Glomerular visceral epithelial cell (primary cell): ENCODE data around the gene GPBP1.
"Not testable (repeated sequence)": the region's sequence is repeated elsewhere in the genome, so short reads cannot be mapped to it uniquely, and the experiment has no call there.

Source experiments
- DNase-seq: peaks from one replicate; pipeline ENCODE4 v3.0.0-alpha.2; 2016; ENCODE audit errors: extremely low spot score

Gene GPBP1

GRCh38 chr5:57277085-57277484, 103.2 kb downstream of the GPBP1 start:
- peak; percentile 40 for DNase-seq

GRCh38 chr5:57280853-57281252, 107.0 kb downstream of the GPBP1 start:
- no peak for DNase-seq

- not testable (repeated sequence) for DNase-seq
Observed at GRCh38 chr5:57285084-57285483, 111.2 kb downstream of the GPBP1 start.

DNA sequence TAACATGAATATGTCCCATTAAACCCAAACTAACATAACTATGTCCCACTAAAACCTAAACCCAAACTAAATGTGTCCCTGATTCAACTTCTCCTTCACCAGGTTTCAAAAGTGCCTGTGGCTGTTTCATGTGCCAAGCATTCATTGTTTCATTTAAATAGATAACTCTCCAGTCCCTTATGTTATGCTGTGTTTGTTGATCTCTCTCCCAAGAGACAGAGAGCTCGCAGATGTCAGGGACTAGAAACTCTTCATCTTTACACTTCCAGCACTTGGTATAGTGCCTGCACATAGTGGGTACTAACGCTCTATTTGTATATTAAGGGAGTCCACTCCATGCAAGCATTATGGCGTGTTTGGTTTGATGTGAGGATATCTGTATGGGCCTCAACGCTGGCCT, 118.0 kb downstream of the GPBP1 start:
- no peak for DNase-seq

DNA sequence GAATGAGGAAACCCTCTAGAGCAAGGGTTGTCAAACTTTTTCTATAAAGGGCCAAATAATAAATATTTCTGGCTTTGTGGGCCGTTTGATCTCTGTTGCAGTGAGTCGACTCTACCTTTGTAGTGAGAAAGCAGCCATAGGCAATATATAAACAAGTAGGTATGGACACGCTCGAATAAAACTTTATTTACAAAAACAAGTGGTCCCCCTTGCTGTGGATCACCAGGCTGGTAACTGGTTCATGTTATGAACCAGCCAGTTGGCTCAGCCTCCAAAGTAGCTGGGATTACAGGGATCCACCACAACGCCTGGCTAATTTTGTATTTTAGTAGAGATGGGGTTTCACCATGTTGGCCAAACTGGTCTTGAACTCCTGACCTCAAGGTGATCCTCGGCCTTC, 118.5 kb downstream of the GPBP1 start:
- DNase-seq: no peak

DNA sequence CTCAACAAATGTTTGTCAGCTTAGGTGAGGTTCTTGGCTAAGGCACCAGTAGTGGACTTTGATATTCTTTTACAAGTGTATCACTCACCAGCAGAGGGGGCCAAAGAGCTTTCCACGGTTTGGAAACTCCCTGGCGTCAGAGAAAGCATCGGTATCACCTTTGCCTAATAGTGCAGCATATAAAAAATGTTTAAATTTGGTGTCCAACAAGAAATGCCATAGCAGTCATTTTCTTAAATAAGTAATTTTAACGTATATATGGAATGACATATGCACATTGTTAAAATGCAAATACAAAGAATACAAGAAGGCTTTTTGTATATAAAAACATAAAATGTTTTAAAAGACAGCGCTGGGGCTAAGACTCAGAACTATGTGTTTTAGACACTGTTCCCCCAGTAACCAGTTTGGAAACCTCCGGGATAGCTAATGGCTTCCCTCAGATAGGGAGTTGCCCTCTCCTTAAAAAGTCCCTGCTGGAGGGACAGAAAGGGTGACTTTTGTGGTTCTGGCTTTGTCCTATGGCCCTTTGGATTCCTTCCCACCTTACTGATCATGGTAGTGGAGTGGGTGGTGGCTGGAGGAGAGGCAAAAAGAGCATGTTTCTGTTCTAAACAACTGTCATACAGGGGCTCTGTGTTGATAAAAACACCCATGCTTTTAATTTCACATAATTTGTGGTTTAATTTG, 124.6 kb downstream of the GPBP1 start:
- peak; percentile 89 for DNase-seq

DNA sequence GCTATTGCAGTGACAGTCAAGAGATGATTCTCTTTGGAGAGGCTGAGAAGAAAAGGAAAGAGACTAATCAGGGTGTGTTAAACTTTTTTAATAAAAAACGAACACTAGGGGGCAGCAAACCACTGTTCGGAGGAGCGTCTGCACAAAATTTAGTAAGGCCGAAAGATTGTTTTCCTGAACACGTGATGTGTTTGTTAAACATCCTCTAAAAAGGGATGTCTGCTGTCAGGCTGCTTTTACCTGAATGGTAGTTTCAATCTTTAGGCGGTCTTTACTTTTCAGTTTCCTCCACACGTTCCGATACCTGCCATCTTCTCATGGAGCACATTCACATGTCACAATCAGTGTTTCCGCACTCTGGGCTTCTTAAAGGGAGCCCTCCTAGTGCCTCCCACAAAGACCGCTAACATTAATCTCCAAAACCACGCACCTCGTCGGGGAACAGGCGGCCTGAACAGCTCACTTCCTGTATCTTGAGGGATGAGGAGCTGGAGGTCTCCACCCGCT, 125.2 kb downstream of the GPBP1 start:
- DNase-seq: peak; percentile 86

DNA sequence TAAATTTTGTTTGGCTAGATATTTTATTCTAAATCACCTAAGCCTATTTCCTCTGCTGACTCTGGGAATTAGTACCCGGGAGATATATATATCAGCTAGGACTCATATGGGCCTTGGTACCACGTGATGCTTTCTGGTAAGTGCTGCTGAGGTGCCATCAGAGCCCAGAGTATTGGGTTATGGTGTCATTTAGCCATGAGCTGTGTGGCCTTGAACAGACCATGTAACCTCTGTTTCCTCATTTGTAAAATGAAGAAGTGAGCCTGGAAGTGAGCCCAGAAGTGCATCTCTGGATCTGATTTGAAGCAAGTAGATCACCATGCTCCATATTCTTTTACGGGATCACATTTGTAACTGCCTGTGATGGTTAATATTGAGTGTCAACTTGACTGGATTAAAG, 126.1 kb downstream of the GPBP1 start:
- no peak for DNase-seq

GRCh38 chr5:57302164-57302563, 128.3 kb downstream of the GPBP1 start:
- DNase-seq: peak; percentile 85

GRCh38 chr5:57302643-57303042, 128.8 kb downstream of the GPBP1 start:
- peak; percentile 53 for DNase-seq

- no peak for DNase-seq
Observed at GRCh38 chr5:57303985-57304384, 130.1 kb downstream of the GPBP1 start.

DNA sequence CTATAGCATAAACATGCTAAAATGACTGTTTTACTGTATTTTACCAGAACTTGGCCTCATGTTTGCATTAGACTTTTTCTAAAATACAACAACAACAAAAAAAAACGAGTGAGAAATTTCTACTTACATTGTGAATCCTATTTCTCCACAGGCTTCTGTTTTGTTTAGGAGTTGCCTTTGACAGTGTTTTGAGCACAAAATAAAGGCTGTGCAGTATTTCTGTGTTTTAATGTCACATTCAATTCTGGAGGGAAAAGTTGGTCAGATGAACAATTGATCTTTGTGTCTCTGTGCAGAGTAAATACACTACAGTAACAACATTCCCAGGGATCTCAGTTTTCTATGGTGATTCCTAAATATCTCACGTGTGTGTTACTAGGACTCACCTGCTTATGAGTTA, 131.1 kb downstream of the GPBP1 start:
- DNase-seq: no peak

- DNase-seq: no peak
Observed at GRCh38 chr5:57306359-57306758, 132.5 kb downstream of the GPBP1 start.

- DNase-seq: peak; percentile 8
Observed at GRCh38 chr5:57307516-57307915, 133.7 kb downstream of the GPBP1 start.

DNA sequence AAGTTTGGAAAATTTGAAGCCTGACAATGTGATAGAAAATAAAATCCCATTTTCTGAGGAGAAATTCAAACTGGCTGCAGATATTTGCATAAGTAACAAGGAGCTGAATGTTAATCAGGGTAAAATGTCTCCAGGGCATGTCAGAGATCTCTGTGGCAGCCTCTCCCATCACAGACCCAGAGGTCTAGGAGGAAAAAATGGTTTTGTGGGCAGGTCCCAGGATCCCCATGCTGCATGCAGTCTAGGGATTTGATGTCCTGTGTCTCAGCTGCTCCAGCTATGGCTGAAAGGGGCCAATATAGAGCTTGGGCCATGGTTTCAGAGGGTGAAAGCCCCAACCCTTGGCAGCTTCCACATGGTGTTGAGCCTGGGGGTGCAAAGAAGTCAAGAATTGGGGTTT, 135.2 kb downstream of the GPBP1 start:
- not testable (repeated sequence) for DNase-seq

- DNase-seq: no peak
Observed at GRCh38 chr5:57311251-57311650, 137.4 kb downstream of the GPBP1 start.

GRCh38 chr5:57311921-57312735, 138.3 kb downstream of the GPBP1 start:
- no peak for DNase-seq

DNA sequence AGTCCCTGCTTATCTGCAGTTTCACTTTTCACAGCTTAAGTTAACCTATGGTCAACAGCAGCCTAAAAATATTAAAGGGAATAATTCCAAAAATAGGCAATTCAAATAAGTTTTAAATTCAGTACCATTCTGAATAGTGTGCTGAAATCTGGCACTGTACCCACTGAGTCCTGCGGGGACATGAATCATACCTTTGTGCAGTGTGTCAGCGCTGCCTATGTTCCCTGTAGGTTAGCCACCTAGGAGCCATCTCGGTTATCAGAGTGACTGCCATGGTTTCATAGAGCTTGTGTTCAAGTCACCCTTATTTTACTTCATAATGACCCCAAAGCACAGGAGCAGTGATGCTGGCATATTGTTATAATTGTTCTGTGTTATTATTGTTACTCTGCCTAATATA, 139.9 kb downstream of the GPBP1 start:
- no peak for DNase-seq
